GM23338 (cell line): ENCODE results near the gene QPCTL. TPM values are rescaled to one million over a fixed set of nuclear protein-coding genes. Genes with fewer than 3 reads are reported as not detected.
A peak's percentile ranks its signal among the peaks of the same experiment; 100 is the strongest.

Experiments
- ATAC-seq: fragments of 200-7000 bp; cut with Tn5 transposase; 3 replicates; pipeline ENCODE4 v1.9.1; 2020
- DNase-seq: peaks from one replicate; pipeline ENCODE4 v3.0.0-alpha.2; 2015; ENCODE audit warnings: low spot score
- H2AFZ ChIP-seq: fragments of 200-600 bp; sonication (generic); 2 replicates; pipeline ENCODE4 v1.8.0; 2016; ENCODE audit warnings: antibody characterized with exemption, mild to moderate bottlenecking, moderate library complexity
- H3F3A ChIP-seq: fragments of 200-600 bp; sonication (generic); replicated peaks from 2 replicates; pipeline ENCODE4 v1.8.0; 2017; ENCODE audit warnings: antibody characterized with exemption, mixed run types, low read depth
- H3K27ac ChIP-seq: fragments of 200-600 bp; sonication (generic); 2 replicates; pipeline ENCODE4 v1.6.1; 2016; ENCODE audit warnings: low read depth
- H3K27me3 ChIP-seq: fragments of 200-600 bp; sonication (generic); 2 replicates; pipeline ENCODE4 v1.8.0; 2016; ENCODE audit warnings: mild to moderate bottlenecking, mixed run types, moderate library complexity; ENCODE audit not compliant: insufficient read depth
- H3K36me3 ChIP-seq: fragments of 200-600 bp; sonication (generic); 2 replicates; pipeline ENCODE4 v1.8.0; 2016; ENCODE audit warnings: mild to moderate bottlenecking; ENCODE audit not compliant: insufficient read depth
- H3K4me1 ChIP-seq: fragments of 200-600 bp; sonication (generic); 2 replicates; pipeline ENCODE4 v1.8.0; 2016; ENCODE audit warnings: mild to moderate bottlenecking, moderate library complexity; ENCODE audit not compliant: insufficient read depth
- H3K4me2 ChIP-seq: fragments of 200-600 bp; sonication (generic); 2 replicates; pipeline ENCODE4 v1.7.1; 2017; ENCODE audit warnings: mixed run types
- H3K4me3 ChIP-seq: fragments of 200-600 bp; sonication (generic); 2 replicates; pipeline ENCODE4 v1.6.1; 2016; ENCODE audit warnings: mixed run types
- H3K79me2 ChIP-seq: fragments of 200-600 bp; sonication (generic); replicated peaks from 2 replicates; pipeline ENCODE4 v1.8.0; 2017; ENCODE audit warnings: mild to moderate bottlenecking; ENCODE audit not compliant: insufficient read depth
- H3K9me2 ChIP-seq: fragments of 200-600 bp; sonication (generic); 2 replicates; pipeline ENCODE4 v1.8.0; 2017; ENCODE audit not compliant: insufficient read depth
- H4K20me1 ChIP-seq: fragments of 200-600 bp; sonication (generic); replicated peaks from 2 replicates; pipeline ENCODE4 v1.8.0; 2017; ENCODE audit warnings: mild to moderate bottlenecking; ENCODE audit not compliant: insufficient read depth
- H3K27ac Mint-ChIP-seq: 2 replicates; pipeline ENCODE4 v1.8.0; 2020; ENCODE audit warnings: inconsistent platforms, mild to moderate bottlenecking, moderate library complexity, mixed read lengths
- H3K27me3 Mint-ChIP-seq: 3 replicates; pipeline ENCODE4 v1.8.0; 2022; ENCODE audit warnings: low read depth, mild to moderate bottlenecking, moderate library complexity, mixed read lengths, inconsistent platforms; ENCODE audit not compliant: insufficient read depth, poor library complexity
- H3K36me3 Mint-ChIP-seq: 3 replicates; pipeline ENCODE4 v1.8.0; 2021; ENCODE audit warnings: low read depth, mild to moderate bottlenecking, inconsistent platforms, moderate library complexity, mixed read lengths
- H3K4me1 Mint-ChIP-seq: 3 replicates; pipeline ENCODE4 v1.8.0; 2020; ENCODE audit warnings: mild to moderate bottlenecking, inconsistent platforms, mixed read lengths
- H3K4me3 Mint-ChIP-seq: 3 replicates; pipeline ENCODE4 v1.8.0; 2021; ENCODE audit warnings: moderate library complexity, mild to moderate bottlenecking, inconsistent platforms, mixed read lengths
- H3K9me3 Mint-ChIP-seq: 3 replicates; pipeline ENCODE4 v1.8.0; 2020; ENCODE audit warnings: moderate library complexity, mild to moderate bottlenecking, inconsistent platforms, mixed read lengths
- CREB1 ChIP-seq: fragments of 250-450 bp; sonication (Bioruptor Pico); IDR thresholded peaks from 2 replicates; pipeline ENCODE4 v1.5.0; 2020; ENCODE audit warnings: low read depth, mild to moderate bottlenecking, moderate library complexity
- EZH2 ChIP-seq: fragments of 200-600 bp; sonication (generic); IDR thresholded peaks from one replicate; pipeline ENCODE4 v1.8.0; 2017; ENCODE audit warnings: antibody characterized with exemption, mild to moderate bottlenecking, low read depth; ENCODE audit not compliant: unreplicated experiment
- JUNB ChIP-seq: IDR thresholded peaks from one replicate; pipeline ENCODE4 v1.6.1; 2016; ENCODE audit warnings: antibody characterized with exemption; ENCODE audit not compliant: unreplicated experiment
- POLR2AphosphoS5 ChIP-seq: IDR thresholded peaks from 2 replicates; pipeline ENCODE4 v1.6.1; 2016; ENCODE audit warnings: antibody characterized with exemption, low read depth
- ZNF114 ChIP-seq: fragments of 250-450 bp; sonication (Bioruptor Pico); IDR thresholded peaks from 2 replicates; pipeline ENCODE4 v1.5.0; 2020; ENCODE audit warnings: mild to moderate bottlenecking, moderate library complexity
- ZNF331 ChIP-seq: fragments of 250-450 bp; sonication (Bioruptor Pico); IDR thresholded peaks from 2 replicates; pipeline ENCODE4 v1.5.0; 2020; ENCODE audit warnings: low read depth, mild to moderate bottlenecking, moderate library complexity
- polyA plus RNA-seq: library from polyadenylated mRNA; unstranded; fragments of >200 nt; fragmentation: Nextera tagmentation; extraction: Ambion mirVana; gene quantifications from 2 replicates; pipeline ENCODE4 v1.2.1, GENCODE V29; 2016
- total RNA-seq: library from RNA; depleted of rRNA; stranded (reverse); fragments of >200 nt; shearing (Covaris generic); gene quantifications from 2 replicates; pipeline ENCODE4 v1.2.3, GENCODE V29; 2014
- TF ChIP-seq, protein P1 (sequence below): fragments of 250-450 bp; sonication (Bioruptor Pico); IDR thresholded peaks from 2 replicates; pipeline ENCODE4 v1.5.0; 2020; ENCODE audit warnings: mild to moderate bottlenecking, moderate library complexity
- TF ChIP-seq, protein P2 (sequence below), 2 experiments: fragments of 200-600 bp in 1 of 2; sonication (generic) in 1 of 2; conservative IDR thresholded peaks; 2 replicates each; pipeline versions ENCODE4 v1.5.1 to v1.6.1; 2016 to 2017; ENCODE audit warnings: antibody characterized with exemption in 2 of 2, low read depth in 2 of 2, mild to moderate bottlenecking in 2 of 2, moderate library complexity in 1 of 2
- TF ChIP-seq, protein P3 (sequence below): IDR thresholded peaks from one replicate; pipeline ENCODE4 v1.6.1; 2018; ENCODE audit warnings: antibody characterized with exemption; ENCODE audit not compliant: unreplicated experiment

QPCTL gene
- total and polyA plus RNA-seq, 2 experiments from 2014 or later = 10.6 to 26.2 TPM

DNA sequence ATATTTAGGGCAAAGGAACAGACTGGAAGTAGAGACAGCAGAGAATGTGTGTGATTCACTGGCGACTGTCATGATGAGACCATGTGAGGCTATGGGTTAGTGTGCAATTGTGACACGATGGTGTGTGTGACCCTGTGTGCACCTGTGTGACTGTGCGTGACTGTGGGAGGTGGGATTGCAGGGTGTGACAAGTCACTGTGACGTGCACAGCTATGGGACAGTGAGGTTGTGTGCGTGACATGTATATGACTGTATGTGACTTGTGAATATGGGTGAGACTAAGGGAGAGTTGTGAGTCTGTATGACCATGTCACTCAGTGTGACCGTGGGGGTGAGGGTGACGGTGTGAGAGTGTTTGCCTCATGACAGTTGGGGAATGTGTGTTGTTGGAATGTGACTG is 27.9 kb upstream of the QPCTL start:
- Mint-ChIP-seq H3K27me3 (peaks cover 25% of the 10 kb centered on the region), H3K27ac (no peak overlapping the region), H3K4me1 (peaks cover 12% of the 10 kb centered on the region), H3K4me3 (no peak overlapping the region), H3K9me3 (no peaks in the 10 kb centered on the region), H3K36me3 (no peaks in the 10 kb centered on the region; the same call in 2 of the 3 replicates)
- Histone ChIP-seq H3K4me1 (peaks cover 11% of the 10 kb centered on the region; the same call in 1 of the 2 replicates), H3K27ac (no peak overlapping the region), H3K27me3 (peaks cover 27% of the 10 kb centered on the region), H4K20me1 (no peaks in the 10 kb centered on the region), H3K4me3 (no peak overlapping the region), H2AFZ (peak overlapping the region; percentile 59; the same call in 1 of the 2 replicates), H3K36me3 (no peaks in the 10 kb centered on the region), H3F3A (peaks cover 18% of the 10 kb centered on the region), H3K9me2 (no peaks in the 10 kb centered on the region), H3K4me2 (no peak overlapping the region), H3K79me2 (no peaks in the 10 kb centered on the region)
- ATAC-seq (no peak), DNase-seq (no peak)
- TF ChIP-seq ZNF114 (CRISPR knock-in tag) = no peak
- TF ChIP-seq POLR2AphosphoS5 = no peak
- no peak for TF ChIP-seq ZNF331
- no peak for TF ChIP-seq JUNB

DNA sequence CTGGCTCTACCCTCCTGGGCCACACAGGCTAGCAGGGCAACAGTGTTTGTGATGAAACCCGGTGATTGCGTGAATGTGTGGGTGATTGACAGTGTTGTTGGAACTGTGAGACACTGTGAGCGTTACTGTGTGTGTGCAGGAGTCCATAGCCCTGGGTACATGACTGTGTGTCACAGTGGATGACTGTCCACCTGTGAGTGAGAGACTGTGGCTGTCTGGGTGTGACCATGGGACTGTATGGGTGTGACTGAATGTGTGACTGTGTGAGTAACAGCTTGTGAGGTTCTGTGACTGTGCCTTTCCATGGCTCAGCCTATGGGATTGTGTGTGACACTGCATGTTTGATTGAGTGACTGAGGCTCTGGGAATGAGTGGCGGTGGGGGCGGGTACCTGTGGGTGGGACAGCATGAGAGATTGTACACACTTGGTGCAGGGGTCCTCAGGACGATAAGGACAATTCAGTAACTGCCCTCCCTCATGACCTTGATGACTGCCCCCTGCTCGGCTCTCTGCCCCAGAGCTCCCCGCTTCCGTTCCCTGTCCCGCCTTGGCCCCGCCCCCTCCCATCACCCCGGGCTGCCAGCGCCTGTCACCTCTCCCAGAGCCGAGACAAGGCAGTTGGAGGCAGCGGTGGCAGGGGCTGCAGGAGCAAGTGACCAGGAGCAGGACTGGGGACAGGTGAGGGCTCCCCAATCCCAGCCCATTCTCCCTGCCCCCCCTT is 24.7 kb upstream of the QPCTL start, which contains the start of gene GIPR:
TSS of gene GIPR (plus strand) at position 602 of the 722 bp plus-strand sequence. CDS start 1,300 bp downstream, outside the sequence.
- no peak within 1 kb of the TSS for H3K27ac Mint-ChIP-seq
- TF ChIP-seq, protein P1, sequence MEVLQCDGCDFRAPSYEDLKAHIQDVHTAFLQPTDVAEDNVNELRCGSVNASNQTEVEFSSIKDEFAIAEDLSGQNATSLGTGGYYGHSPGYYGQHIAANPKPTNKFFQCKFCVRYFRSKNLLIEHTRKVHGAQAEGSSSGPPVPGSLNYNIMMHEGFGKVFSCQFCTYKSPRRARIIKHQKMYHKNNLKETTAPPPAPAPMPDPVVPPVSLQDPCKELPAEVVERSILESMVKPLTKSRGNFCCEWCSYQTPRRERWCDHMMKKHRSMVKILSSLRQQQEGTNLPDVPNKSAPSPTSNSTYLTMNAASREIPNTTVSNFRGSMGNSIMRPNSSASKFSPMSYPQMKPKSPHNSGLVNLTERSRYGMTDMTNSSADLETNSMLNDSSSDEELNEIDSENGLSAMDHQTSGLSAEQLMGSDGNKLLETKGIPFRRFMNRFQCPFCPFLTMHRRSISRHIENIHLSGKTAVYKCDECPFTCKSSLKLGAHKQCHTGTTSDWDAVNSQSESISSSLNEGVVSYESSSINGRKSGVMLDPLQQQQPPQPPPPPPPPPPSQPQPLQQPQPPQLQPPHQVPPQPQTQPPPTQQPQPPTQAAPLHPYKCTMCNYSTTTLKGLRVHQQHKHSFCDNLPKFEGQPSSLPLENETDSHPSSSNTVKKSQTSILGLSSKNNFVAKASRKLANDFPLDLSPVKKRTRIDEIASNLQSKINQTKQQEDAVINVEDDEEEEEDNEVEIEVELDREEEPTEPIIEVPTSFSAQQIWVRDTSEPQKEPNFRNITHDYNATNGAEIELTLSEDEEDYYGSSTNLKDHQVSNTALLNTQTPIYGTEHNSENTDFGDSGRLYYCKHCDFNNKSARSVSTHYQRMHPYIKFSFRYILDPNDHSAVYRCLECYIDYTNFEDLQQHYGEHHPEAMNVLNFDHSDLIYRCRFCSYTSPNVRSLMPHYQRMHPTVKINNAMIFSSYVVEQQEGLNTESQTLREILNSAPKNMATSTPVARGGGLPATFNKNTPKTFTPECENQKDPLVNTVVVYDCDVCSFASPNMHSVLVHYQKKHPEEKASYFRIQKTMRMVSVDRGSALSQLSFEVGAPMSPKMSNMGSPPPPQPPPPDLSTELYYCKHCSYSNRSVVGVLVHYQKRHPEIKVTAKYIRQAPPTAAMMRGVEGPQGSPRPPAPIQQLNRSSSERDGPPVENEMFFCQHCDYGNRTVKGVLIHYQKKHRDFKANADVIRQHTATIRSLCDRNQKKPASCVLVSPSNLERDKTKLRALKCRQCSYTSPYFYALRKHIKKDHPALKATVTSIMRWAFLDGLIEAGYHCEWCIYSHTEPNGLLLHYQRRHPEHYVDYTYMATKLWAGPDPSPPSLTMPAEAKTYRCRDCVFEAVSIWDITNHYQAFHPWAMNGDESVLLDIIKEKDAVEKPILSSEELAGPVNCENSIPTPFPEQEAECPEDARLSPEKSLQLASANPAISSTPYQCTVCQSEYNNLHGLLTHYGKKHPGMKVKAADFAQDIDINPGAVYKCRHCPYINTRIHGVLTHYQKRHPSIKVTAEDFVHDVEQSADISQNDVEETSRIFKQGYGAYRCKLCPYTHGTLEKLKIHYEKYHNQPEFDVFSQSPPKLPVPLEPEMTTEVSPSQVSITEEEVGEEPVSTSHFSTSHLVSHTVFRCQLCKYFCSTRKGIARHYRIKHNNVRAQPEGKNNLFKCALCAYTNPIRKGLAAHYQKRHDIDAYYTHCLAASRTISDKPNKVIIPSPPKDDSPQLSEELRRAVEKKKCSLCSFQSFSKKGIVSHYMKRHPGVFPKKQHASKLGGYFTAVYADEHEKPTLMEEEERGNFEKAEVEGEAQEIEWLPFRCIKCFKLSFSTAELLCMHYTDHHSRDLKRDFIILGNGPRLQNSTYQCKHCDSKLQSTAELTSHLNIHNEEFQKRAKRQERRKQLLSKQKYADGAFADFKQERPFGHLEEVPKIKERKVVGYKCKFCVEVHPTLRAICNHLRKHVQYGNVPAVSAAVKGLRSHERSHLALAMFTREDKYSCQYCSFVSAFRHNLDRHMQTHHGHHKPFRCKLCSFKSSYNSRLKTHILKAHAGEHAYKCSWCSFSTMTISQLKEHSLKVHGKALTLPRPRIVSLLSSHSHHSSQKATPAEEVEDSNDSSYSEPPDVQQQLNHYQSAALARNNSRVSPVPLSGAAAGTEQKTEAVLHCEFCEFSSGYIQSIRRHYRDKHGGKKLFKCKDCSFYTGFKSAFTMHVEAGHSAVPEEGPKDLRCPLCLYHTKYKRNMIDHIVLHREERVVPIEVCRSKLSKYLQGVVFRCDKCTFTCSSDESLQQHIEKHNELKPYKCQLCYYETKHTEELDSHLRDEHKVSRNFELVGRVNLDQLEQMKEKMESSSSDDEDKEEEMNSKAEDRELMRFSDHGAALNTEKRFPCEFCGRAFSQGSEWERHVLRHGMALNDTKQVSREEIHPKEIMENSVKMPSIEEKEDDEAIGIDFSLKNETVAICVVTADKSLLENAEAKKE = no peak
- TF ChIP-seq EZH2 (no peak), ZNF114 (CRISPR knock-in tag) (no peak), JUNB (no peak), CREB1 (CRISPR knock-in tag) (no peak), ZNF331 (no peak)
- TF ChIP-seq, protein P2, sequence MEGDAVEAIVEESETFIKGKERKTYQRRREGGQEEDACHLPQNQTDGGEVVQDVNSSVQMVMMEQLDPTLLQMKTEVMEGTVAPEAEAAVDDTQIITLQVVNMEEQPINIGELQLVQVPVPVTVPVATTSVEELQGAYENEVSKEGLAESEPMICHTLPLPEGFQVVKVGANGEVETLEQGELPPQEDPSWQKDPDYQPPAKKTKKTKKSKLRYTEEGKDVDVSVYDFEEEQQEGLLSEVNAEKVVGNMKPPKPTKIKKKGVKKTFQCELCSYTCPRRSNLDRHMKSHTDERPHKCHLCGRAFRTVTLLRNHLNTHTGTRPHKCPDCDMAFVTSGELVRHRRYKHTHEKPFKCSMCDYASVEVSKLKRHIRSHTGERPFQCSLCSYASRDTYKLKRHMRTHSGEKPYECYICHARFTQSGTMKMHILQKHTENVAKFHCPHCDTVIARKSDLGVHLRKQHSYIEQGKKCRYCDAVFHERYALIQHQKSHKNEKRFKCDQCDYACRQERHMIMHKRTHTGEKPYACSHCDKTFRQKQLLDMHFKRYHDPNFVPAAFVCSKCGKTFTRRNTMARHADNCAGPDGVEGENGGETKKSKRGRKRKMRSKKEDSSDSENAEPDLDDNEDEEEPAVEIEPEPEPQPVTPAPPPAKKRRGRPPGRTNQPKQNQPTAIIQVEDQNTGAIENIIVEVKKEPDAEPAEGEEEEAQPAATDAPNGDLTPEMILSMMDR (conservative IDR thresholded peaks at IDR 0.05; ENCODE audit: low read depth in 2 of 2) = 0 out of 4 replicates have a peak, but pooled peaks of 1 of the 2 experiments have one; percentile 1
- TF ChIP-seq, protein P3, sequence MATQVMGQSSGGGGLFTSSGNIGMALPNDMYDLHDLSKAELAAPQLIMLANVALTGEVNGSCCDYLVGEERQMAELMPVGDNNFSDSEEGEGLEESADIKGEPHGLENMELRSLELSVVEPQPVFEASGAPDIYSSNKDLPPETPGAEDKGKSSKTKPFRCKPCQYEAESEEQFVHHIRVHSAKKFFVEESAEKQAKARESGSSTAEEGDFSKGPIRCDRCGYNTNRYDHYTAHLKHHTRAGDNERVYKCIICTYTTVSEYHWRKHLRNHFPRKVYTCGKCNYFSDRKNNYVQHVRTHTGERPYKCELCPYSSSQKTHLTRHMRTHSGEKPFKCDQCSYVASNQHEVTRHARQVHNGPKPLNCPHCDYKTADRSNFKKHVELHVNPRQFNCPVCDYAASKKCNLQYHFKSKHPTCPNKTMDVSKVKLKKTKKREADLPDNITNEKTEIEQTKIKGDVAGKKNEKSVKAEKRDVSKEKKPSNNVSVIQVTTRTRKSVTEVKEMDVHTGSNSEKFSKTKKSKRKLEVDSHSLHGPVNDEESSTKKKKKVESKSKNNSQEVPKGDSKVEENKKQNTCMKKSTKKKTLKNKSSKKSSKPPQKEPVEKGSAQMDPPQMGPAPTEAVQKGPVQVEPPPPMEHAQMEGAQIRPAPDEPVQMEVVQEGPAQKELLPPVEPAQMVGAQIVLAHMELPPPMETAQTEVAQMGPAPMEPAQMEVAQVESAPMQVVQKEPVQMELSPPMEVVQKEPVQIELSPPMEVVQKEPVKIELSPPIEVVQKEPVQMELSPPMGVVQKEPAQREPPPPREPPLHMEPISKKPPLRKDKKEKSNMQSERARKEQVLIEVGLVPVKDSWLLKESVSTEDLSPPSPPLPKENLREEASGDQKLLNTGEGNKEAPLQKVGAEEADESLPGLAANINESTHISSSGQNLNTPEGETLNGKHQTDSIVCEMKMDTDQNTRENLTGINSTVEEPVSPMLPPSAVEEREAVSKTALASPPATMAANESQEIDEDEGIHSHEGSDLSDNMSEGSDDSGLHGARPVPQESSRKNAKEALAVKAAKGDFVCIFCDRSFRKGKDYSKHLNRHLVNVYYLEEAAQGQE = no peak

More for the DNA sequence above, 24.7 kb upstream of the QPCTL start, which contains the start of gene GIPR:
- Mint-ChIP-seq H3K4me1 (peaks cover 17% of the 10 kb centered on the region), H3K27me3 (peaks cover 39% of the 10 kb centered on the region), H3K4me3 (peak within 1 kb of the TSS; percentile 71), H3K36me3 (no peaks in the 10 kb centered on the region; the same call in 2 of the 3 replicates), H3K9me3 (no peaks in the 10 kb centered on the region; the same call in 2 of the 3 replicates)
- H3K4me3 ChIP-seq = peak within 1 kb of the TSS; percentile 78
- peaks cover 41% of the 10 kb centered on the region for H3K27me3 ChIP-seq
- H3K4me2 ChIP-seq = peak within 1 kb of the TSS; percentile 90
- no peaks in the 10 kb centered on the region for H3K9me2 ChIP-seq
- H4K20me1 ChIP-seq = no peaks in the 10 kb centered on the region
- H3K4me1 ChIP-seq = peaks cover 16% of the 10 kb centered on the region; the same call in 1 of the 2 replicates
- H3K27ac ChIP-seq = no peak within 1 kb of the TSS
- no peaks in the 10 kb centered on the region for H3K36me3 ChIP-seq
- H2AFZ ChIP-seq = peak within 1 kb of the TSS; percentile 91
- DNase-seq (peak; percentile 77), ATAC-seq (peak; percentile 35)
- H3F3A ChIP-seq = peaks cover 20% of the 10 kb centered on the region
- H3K79me2 ChIP-seq = no peaks in the 10 kb centered on the region
